HG02970 (cell line): Measurements from ENCODE around the gene ERI3.

Source experiments
- ATAC-seq: cut with Tn5 transposase; IDR thresholded peaks from one replicate; pipeline ENCODE4 v1.9.1; 2021; ENCODE audit warnings: mild to moderate bottlenecking, moderate library complexity, moderate number of reproducible peaks; ENCODE audit not compliant: unreplicated experiment, low FRiP score

The ERI3 gene

GRCh38 chr1:44290250-44291094 lies 64.6 kb downstream of the ERI3 start:
- no peak for ATAC-seq

DNA sequence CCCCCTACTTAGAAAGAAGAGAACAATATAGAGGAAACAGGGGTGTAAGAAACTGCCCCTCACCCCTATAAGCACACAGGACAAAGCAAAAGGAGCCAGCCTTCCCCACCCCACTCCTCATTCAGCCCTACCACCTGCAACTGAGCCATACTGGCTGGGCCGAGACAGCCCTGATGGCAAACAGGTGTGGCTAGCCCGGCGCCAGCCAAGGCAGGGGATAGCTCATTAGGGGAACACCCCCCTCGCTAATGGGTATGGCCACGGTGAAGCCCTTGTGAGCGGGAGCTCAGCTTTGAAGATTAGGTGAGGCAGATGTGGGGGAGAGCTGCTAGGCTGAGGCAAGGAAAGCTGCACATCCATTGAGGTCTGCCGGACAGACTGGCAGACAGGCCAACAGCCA lies 65.5 kb downstream of the ERI3 start:
- no peak for ATAC-seq

DNA sequence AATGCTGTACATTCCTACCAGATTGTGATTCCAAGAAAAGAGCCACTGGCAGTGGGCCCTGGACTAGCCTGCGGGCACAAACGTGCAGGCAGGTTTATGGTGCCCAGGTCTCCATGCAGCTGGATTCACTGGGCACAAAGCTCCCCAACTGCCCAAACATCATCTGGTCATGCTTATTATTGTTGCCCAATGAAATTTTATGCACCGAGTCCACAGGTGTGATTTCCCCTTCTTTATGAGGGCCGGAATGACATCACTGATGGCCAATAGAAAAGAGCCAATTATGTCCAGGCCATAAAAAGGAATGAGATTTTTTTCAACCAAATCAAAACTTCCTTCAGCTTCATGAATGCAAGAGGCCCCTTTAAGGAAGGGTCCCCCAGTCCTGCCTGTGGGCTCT lies 66.2 kb downstream of the ERI3 start:
- no peak for ATAC-seq

GRCh38 chr1:44284184-44284583 lies 70.9 kb downstream of the ERI3 start:
- ATAC-seq: no peak

DNA sequence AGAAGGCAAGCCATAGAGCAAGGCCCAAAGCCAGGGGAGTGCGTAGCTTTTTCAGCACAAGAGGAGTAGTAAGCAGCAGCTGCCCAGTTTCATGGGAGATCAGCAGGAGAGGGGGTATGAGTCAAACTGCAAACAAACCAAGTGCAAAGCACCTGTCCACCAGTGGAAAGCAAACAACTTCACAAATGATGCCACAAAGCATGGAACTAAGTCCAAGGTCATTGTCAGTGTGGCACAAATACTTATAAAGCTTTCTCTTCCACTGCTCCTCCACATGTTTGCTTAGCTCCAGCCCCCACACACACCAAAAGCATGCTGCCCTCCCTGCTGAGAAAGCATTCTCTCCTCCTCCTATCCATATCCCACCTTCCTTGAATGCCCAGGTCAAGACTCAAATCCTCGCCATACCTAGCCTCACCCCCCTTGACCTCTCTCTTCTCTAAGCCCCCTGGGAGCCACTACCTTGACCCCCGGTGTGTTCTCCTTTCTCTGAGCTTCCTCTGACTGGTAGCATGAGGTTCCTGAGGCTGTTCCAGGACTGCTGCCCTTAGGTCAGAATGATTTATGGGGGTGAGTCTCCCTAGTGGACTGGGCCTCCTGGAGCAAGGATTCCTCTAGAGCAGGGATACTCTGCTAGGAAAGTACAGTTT lies 71.4 kb downstream of the ERI3 start:
- ATAC-seq: no peak

- ATAC-seq: no peak
These were observed 72.2 kb downstream of the ERI3 start for GRCh38 chr1:44282704-44283426.

DNA sequence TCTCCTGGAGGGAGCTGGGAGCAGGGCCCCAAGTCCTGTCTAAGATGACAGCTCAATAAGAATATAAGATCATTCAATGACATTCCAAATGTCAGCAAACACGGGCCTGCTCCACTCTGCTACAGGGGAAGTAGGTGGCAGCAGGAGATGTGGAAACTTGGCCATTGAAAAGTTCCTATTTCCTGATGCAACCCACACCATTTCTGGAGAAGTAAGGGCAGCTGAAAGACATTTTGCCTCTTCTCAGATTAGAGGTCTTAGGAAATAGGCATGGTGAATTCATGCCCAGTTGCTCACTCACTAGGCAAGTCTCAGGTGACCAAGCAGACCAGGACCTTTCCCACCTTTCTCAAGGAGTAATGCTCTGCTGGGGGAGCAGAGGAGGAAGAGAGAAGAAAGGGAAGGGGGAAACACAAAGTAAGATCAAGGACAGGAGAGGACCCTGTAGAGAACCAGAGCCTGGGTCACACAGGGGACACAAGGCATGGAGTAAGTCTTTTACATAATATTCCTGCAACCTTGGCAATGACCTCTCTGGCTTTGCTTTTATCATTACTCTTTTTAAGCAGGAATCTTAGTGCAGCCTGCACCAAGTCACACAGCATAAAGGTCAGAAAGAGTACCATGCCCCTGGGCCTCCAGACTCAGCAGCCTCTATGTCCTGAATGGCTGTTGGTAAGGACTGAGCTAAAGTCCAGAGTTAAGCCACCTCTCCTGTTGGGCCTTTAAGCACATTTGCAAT lies 72.9 kb downstream of the ERI3 start:
- ATAC-seq: no peak

GRCh38 chr1:44276901-44277300 lies 78.2 kb downstream of the ERI3 start:
- ATAC-seq: no peak

DNA sequence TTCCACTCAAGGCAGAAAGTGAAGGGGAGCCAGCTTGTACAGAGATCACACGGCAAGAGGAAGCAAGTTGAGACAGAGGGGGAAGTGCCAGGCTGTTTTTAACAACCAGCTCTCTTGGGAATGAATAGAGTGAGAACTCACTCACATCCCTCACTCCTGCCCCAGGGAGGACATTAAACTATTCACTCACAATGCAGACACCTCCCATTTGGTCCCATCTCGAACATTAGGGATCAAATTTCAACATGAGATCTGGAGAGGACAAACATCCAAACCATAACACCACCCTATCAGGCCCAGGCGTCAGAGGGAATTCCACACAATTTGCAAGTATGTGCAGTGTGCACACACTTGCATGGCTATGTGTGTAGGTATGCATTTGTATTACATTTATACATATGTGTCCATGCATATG lies 79.1 kb downstream of the ERI3 start:
- no peak for ATAC-seq

GRCh38 chr1:44275296-44275962 lies 79.6 kb downstream of the ERI3 start:
- ATAC-seq: no peak

DNA sequence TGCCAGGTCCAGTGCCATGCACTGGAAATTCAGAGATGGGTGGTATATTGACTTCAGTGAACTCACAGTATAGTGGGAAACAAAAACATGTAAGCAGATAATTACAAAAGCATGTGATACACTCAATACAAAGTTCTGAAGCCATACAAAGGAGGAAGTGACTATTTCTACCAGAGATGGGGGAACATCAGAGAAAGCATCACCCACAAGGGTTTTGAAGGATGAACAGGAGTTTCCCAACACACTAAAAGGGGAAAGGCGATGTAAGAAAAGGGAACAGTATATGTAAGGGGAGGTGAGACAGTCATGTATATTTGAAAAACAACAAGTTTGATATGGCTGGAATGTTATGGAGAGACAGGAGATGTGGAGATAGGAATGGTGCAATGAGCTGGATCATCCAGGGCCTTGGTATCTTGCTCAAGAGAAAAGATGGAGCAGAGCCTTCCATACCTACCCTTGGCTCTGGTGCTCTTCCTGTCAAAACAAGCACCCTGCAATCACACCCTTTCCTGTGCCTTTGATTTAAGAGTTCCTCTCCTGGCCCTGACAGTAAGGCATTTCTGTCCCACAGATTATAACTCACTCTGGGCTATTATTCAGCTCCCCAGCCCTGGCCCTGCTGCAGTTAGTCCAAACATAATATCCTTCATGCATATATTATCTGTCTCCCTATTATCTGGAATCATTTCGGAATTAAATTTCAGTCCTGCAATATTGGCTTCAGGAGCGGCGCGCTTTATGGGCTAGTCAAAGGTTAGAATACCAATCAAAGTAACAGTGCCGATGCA lies 81.3 kb downstream of the ERI3 start:
- ATAC-seq: no peak

DNA sequence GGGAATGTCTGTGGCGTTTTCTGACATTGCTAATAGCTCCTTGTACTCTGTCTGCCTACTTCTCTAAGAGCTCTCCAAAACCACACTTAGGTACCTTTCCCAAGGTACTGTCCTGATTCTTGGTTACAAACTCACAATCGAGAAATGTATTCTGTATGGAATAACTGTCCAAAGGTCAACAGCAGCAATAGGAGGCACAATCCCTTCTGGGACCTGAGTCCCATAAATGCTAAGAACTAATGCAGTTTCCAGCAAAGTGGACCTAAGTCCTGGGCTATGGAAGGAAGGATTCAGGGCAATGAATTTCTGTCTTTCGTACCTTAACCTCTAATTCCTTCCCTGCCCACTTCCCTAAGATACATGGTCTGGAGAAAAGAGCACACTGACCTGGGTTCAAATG lies 82.1 kb downstream of the ERI3 start:
- no peak for ATAC-seq

- ATAC-seq: no peak
These were observed 83.4 kb downstream of the ERI3 start for GRCh38 chr1:44271646-44272045.

DNA sequence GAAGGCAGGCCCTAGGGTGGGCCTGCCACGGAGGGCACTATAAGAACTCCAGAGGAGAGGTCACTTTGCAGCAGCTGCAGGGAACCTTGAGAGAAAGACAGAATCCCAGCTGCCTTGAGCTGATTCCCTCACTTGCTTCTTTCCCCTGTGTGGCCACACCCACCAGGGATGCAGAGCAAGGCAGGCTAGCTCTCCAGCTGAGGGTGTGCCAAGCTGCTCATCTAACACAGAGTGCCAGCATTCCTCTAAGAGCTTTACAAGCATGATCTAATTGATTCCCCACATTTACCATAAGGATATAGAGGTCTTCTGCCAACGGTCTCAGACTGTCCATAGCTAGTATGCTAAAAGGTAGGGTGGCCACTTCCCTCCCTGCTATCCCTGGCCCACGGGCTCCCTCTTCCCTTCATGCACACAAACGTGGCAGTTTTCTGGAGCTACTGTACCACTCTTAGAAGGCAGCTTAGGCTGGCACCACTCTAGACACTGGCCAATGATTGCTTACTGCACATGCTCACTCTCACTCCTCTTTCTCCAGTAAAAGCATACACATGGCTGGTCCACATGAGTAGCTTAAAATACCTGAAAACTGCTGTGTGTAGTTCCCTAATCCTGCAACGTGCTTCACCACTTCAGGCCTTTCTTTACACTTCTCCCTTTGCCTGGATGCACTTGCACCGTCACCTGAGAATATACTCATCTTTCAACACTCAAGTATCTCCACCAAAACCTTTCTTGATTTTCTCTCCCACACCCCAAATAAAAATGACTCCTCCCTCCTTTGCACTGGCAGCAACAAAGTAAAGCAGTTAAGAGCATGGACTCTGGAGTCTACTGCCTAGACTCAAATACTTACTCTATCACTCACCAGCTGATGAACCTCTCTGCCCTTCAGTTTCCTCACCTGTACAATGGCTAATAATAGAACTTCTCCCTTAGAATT lies 84.1 kb downstream of the ERI3 start:
- no peak for ATAC-seq

- ATAC-seq: no peak
These were observed 87.0 kb downstream of the ERI3 start for GRCh38 chr1:44268054-44268453.

GRCh38 chr1:44267438-44267837 lies 87.6 kb downstream of the ERI3 start:
- ATAC-seq: no peak

GRCh38 chr1:44266400-44267344 lies 88.4 kb downstream of the ERI3 start:
- ATAC-seq: no peak
